Nucleus accumbens (tissue), 56 donors: ENCODE measurements around the gene MATN1.
"Not testable (repeated sequence)": the region's sequence is repeated elsewhere in the genome, so short reads cannot be mapped to it uniquely, and the experiment has no call there.

Source experiments
- DNase-seq, 56 donors: peaks; one replicate each; lab custom pipeline; 2025; lab: John Stamatoyannopoulos, UW

The MATN1 gene

GRCh38 chr1:30688920-30689794 lies 34.2 kb downstream of the MATN1 start:
- DNase-seq: no peak

- DNase-seq: not testable (repeated sequence)
These were observed 34.9 kb downstream of the MATN1 start for GRCh38 chr1:30688516-30688915.

GRCh38 chr1:30687886-30688285 lies 35.5 kb downstream of the MATN1 start:
- DNase-seq: no peak

- DNase-seq: no peak
These were observed 37.0 kb downstream of the MATN1 start for GRCh38 chr1:30686236-30686935.

- no peak for DNase-seq
These were observed 37.6 kb downstream of the MATN1 start for GRCh38 chr1:30685796-30686165.

- peak in 6 of 56 donors; percentile 6 to 38 (median 22) for DNase-seq
These were observed 38.2 kb downstream of the MATN1 start for GRCh38 chr1:30684881-30685795.

GRCh38 chr1:30684259-30684658 lies 39.1 kb downstream of the MATN1 start:
- no peak for DNase-seq

- no peak for DNase-seq
These were observed 39.7 kb downstream of the MATN1 start for GRCh38 chr1:30683699-30684098.

- DNase-seq: no peak
These were observed 40.7 kb downstream of the MATN1 start for GRCh38 chr1:30682396-30683275.

GRCh38 chr1:30681782-30682181 lies 41.6 kb downstream of the MATN1 start:
- DNase-seq: no peak

- DNase-seq: no peak
These were observed 42.5 kb downstream of the MATN1 start for GRCh38 chr1:30680879-30681278.

GRCh38 chr1:30680429-30680828 lies 43.0 kb downstream of the MATN1 start:
- no peak for DNase-seq

GRCh38 chr1:30679976-30680305 lies 43.4 kb downstream of the MATN1 start:
- no peak for DNase-seq

GRCh38 chr1:30679201-30679975 lies 44.0 kb downstream of the MATN1 start:
- no peak for DNase-seq

GRCh38 chr1:30678209-30678608 lies 45.2 kb downstream of the MATN1 start:
- DNase-seq: no peak

- no peak for DNase-seq
These were observed 45.9 kb downstream of the MATN1 start for GRCh38 chr1:30677471-30677870.

GRCh38 chr1:30675761-30676160 lies 47.6 kb downstream of the MATN1 start:
- no peak for DNase-seq

- no peak for DNase-seq
These were observed 48.1 kb downstream of the MATN1 start for GRCh38 chr1:30675289-30675688.

GRCh38 chr1:30673395-30673794 lies 50.0 kb downstream of the MATN1 start:
- DNase-seq: no peak
